ENCODE results near the gene ACOXL. TPM values are rescaled to one million over a fixed set of nuclear protein-coding genes. Genes with fewer than 3 reads are reported as not detected.

The ACOXL gene
- total and polyA plus RNA-seq, 2 of the 8 experiments (the other 6 are each of a cell fraction or from before 2014, with no cell fraction given): 11.4 to 20.6 TPM

GRCh38 chr2:111134055-111134454, 401.7 kb downstream of the ACOXL start (continued):
- TF ChIP-seq CHD7 (IDR thresholded peaks at IDR 0.05; ENCODE audit: insufficient replicate concordance, low read length) (no peak), EZH2 (IDR thresholded peaks at IDR 0.05; ENCODE audit: low read depth, low read length, severe bottlenecking) (no peak), CEBPB (IDR thresholded peaks at IDR 0.05; ENCODE audit: low read depth, low read length) (no peak), POLR2A (IDR thresholded peaks at IDR 0.05; ENCODE audit: control extremely low read depth in 1 of 2, low read depth in 2 of 2, low read length in 2 of 2) (no peak), BACH1 (IDR thresholded peaks at IDR 0.05; ENCODE audit: low read length) (no peak), E2F6 (IDR thresholded peaks at IDR 0.05) (no peak)
